WTC11 (cell line): Measurements from ENCODE around the gene DUSP2. TPM values are rescaled to one million over a fixed set of nuclear protein-coding genes. Genes with fewer than 3 reads are reported as not detected.

ENCODE experiments used
- ATAC-seq: fragments of 200-7000 bp; cut with Tn5 transposase; 2 replicates; pipeline ENCODE4 v1.10.0; 2021; ENCODE audit warnings: mild to moderate bottlenecking, moderate library complexity
- CTCF ChIA-PET: fragments of 300-600 bp; sonication (Branson Sonifier 250); formaldehyde crosslinking; loops from one replicate; lab custom pipeline; 2021; ENCODE audit warnings: antibody characterized with exemption; lab: Charles Lee
- POLR2A ChIA-PET: fragments of 350-600 bp; sonication (Branson Sonifier 250); formaldehyde crosslinking; loops from one replicate; lab custom pipeline; 2021; ENCODE audit warnings: antibody characterized with exemption; lab: Charles Lee
- DNase-seq: peaks from one replicate; pipeline ENCODE4 v3.0.0; 2021; ENCODE audit warnings: low spot score
- H3K27ac Mint-ChIP-seq: 2 replicates; pipeline ENCODE4 v1.8.0; 2021; ENCODE audit warnings: mixed read lengths
- H3K27me3 Mint-ChIP-seq: 2 replicates; pipeline ENCODE4 v1.8.0; 2021; ENCODE audit warnings: low read depth, mild to moderate bottlenecking, moderate library complexity, mixed read lengths
- H3K36me3 Mint-ChIP-seq: 2 replicates; pipeline ENCODE4 v1.8.0; 2021; ENCODE audit warnings: mixed read lengths
- H3K4me1 Mint-ChIP-seq: 2 replicates; pipeline ENCODE4 v1.8.0; 2022; ENCODE audit warnings: mixed read lengths
- H3K4me3 Mint-ChIP-seq: 2 replicates; pipeline ENCODE4 v1.8.0; 2021; ENCODE audit warnings: mild to moderate bottlenecking, moderate library complexity, mixed read lengths
- H3K9me3 Mint-ChIP-seq: 2 replicates; pipeline ENCODE4 v1.8.0; 2021; ENCODE audit warnings: mixed read lengths
- AFF4 ChIP-seq: sonication (generic); formaldehyde crosslinking; IDR thresholded peaks from 2 replicates; pipeline ENCODE4 v1.8.1; 2023; ENCODE audit warnings: mild to moderate bottlenecking, missing genetic modification reagents, borderline replicate concordance
- CREM ChIP-seq: sonication (generic); formaldehyde crosslinking; IDR thresholded peaks from 2 replicates; pipeline ENCODE4 v1.8.1; 2022; ENCODE audit warnings: mild to moderate bottlenecking, missing genetic modification reagents, moderate library complexity
- ERG ChIP-seq: fragments of 250-450 bp; sonication (Bioruptor Pico); IDR thresholded peaks from 2 replicates; pipeline ENCODE4 v1.8.0; 2021; ENCODE audit warnings: mild to moderate bottlenecking
- ETV6 ChIP-seq: sonication (generic); formaldehyde crosslinking; IDR thresholded peaks from 2 replicates; pipeline ENCODE4 v1.8.1; 2022; ENCODE audit warnings: mild to moderate bottlenecking, missing genetic modification reagents
- GABPB1 ChIP-seq: sonication (generic); formaldehyde crosslinking; IDR thresholded peaks from 2 replicates; pipeline ENCODE4 v1.8.1; 2023; ENCODE audit warnings: mild to moderate bottlenecking, missing genetic modification reagents
- IRF2 ChIP-seq: sonication (generic); formaldehyde crosslinking; IDR thresholded peaks from 2 replicates; pipeline ENCODE4 v1.8.0; 2022; ENCODE audit warnings: low read depth, missing genetic modification reagents, borderline replicate concordance
- JAZF1 ChIP-seq: fragments of 250-450 bp; sonication (Bioruptor Pico); IDR thresholded peaks from 2 replicates; pipeline ENCODE4 v1.9.0; 2021; ENCODE audit warnings: moderate library complexity, mild to moderate bottlenecking, inconsistent platforms
- KAT7 ChIP-seq: sonication (generic); formaldehyde crosslinking; IDR thresholded peaks from 2 replicates; pipeline ENCODE4 v1.8.1; 2023; ENCODE audit warnings: missing genetic modification reagents, mild to moderate bottlenecking, borderline replicate concordance
- MYBL2 ChIP-seq: sonication (generic); formaldehyde crosslinking; IDR thresholded peaks from 2 replicates; pipeline ENCODE4 v1.8.1; 2023; ENCODE audit warnings: mild to moderate bottlenecking, moderate library complexity, missing genetic modification reagents
- OVOL2 ChIP-seq: fragments of 250-450 bp; sonication (Bioruptor Pico); IDR thresholded peaks from 2 replicates; pipeline ENCODE4 v1.9.0; 2021; ENCODE audit warnings: mild to moderate bottlenecking, borderline replicate concordance
- RORB ChIP-seq: fragments of 250-450 bp; sonication (Bioruptor Pico); IDR thresholded peaks from 2 replicates; pipeline ENCODE4 v1.9.0; 2021; ENCODE audit warnings: mild to moderate bottlenecking
- SP1 ChIP-seq: sonication (generic); formaldehyde crosslinking; conservative IDR thresholded peaks from 2 replicates; pipeline ENCODE4 v1.8.1; 2022; ENCODE audit warnings: missing genetic modification reagents
- TP53 ChIP-seq: sonication (generic); formaldehyde crosslinking; IDR thresholded peaks from 2 replicates; pipeline ENCODE4 v1.8.1; 2023; ENCODE audit warnings: mild to moderate bottlenecking, missing genetic modification reagents
- USF2 ChIP-seq: sonication (generic); formaldehyde crosslinking; IDR thresholded peaks from 2 replicates; pipeline ENCODE4 v1.8.1; 2023; ENCODE audit warnings: mild to moderate bottlenecking, missing genetic modification reagents, moderate library complexity
- ZNF281 ChIP-seq: sonication (generic); formaldehyde crosslinking; IDR thresholded peaks from 2 replicates; pipeline ENCODE4 v1.8.0; 2023; ENCODE audit warnings: mild to moderate bottlenecking, missing genetic modification reagents
- ZNF396 ChIP-seq: fragments of 250-450 bp; sonication (Bioruptor Pico); IDR thresholded peaks from 2 replicates; pipeline ENCODE4 v1.8.0; 2021; ENCODE audit warnings: mild to moderate bottlenecking, moderate library complexity, borderline replicate concordance
- ZSCAN18 ChIP-seq: fragments of 250-450 bp; sonication (Bioruptor Pico); IDR thresholded peaks from 2 replicates; pipeline ENCODE4 v2.1.2; 2022; ENCODE audit warnings: mild to moderate bottlenecking, moderate library complexity
- total RNA-seq: library from RNA; stranded (reverse); gene quantifications from 3 replicates; pipeline ENCODE4 v1.2.3, GENCODE V29; 2021

The DUSP2 gene
- total RNA-seq, 1 experiment from 2014 or later: 4.7 TPM

GRCh38 chr2:96129528-96130120 lies 15.6 kb downstream of the DUSP2 start:
- no peak for ATAC-seq
- POLR2A ChIA-PET: no interaction called here
- TF ChIP-seq SP1 (CRISPR knock-in tag) (no peak), AFF4 (CRISPR knock-in tag) (no peak), USF2 (CRISPR knock-in tag) (no peak), OVOL2 (CRISPR knock-in tag) (no peak), ETV6 (CRISPR knock-in tag) (no peak), GABPB1 (no peak), RORB (CRISPR knock-in tag) (no peak), ZNF396 (CRISPR knock-in tag) (no peak)
- TF ChIP-seq, all 79 proteins: peak for 0
- no peaks in the 10 kb centered on the region for H3K9me3 Mint-ChIP-seq
- no peak for DNase-seq
- no peaks in the 10 kb centered on the region for H3K27me3 Mint-ChIP-seq
- H3K27ac Mint-ChIP-seq: no peak overlapping the region
- no peaks in the 10 kb centered on the region for H3K36me3 Mint-ChIP-seq
- CTCF ChIA-PET: interaction anchor here (1.0 kb wide), 1 partner anchor 45 kb away, joined by 5 read pairs; no protein-coding TSS in a partner anchor
- no peak overlapping the region for H3K4me3 Mint-ChIP-seq
- no peaks in the 10 kb centered on the region for H3K4me1 Mint-ChIP-seq

- Mint-ChIP-seq H3K4me3 (no peak overlapping the region), H3K36me3 (no peaks in the 10 kb centered on the region), H3K27ac (no peak overlapping the region), H3K9me3 (no peaks in the 10 kb centered on the region), H3K27me3 (no peaks in the 10 kb centered on the region), H3K4me1 (no peaks in the 10 kb centered on the region)
- DNase-seq (no peak), ATAC-seq (no peak)
- CTCF ChIA-PET: interaction anchor here (1.3 kb wide), 1 partner anchor 11 kb away, joined by 6 read pairs; the partner anchor contains the start of gene ADRA2B
- no peak for TF ChIP-seq ZSCAN18 (CRISPR knock-in tag)
- no peak for TF ChIP-seq ERG
- no peak for TF ChIP-seq MYBL2 (CRISPR knock-in tag)
- POLR2A ChIA-PET: no interaction called here
These were observed 16.8 kb downstream of the DUSP2 start for GRCh38 chr2:96128456-96128855.

GRCh38 chr2:96124406-96125265 lies 20.6 kb downstream of the DUSP2 start:
- H3K27me3 Mint-ChIP-seq: peaks cover 3% of the 10 kb centered on the region
- H3K4me1 Mint-ChIP-seq: peaks cover 7% of the 10 kb centered on the region
- no peaks in the 10 kb centered on the region for H3K9me3 Mint-ChIP-seq
- DNase-seq (no peak), ATAC-seq (no peak)
- H3K27ac Mint-ChIP-seq: no peak overlapping the region
- no peaks in the 10 kb centered on the region for H3K36me3 Mint-ChIP-seq
- ChIA-PET CTCF (interaction anchor here (1.0 to 1.2 kb wide), 2 partner anchors 20 to 50 kb away, joined by 3 to 4 read pairs; no protein-coding TSS in a partner anchor), POLR2A (no interaction called here)
- H3K4me3 Mint-ChIP-seq: no peak overlapping the region
- TF ChIP-seq ZNF281 (CRISPR knock-in tag): no peak
- TF ChIP-seq TP53 (CRISPR knock-in tag): no peak
- TF ChIP-seq JAZF1 (CRISPR knock-in tag): no peak
- TF ChIP-seq CREM (CRISPR knock-in tag): no peak
- TF ChIP-seq IRF2 (CRISPR knock-in tag): no peak
- no peak for TF ChIP-seq KAT7 (CRISPR knock-in tag)
- TF ChIP-seq USF2 (CRISPR knock-in tag): no peak
